Testis (tissue), 2 donors: ENCODE results near the gene BEST1.

Experiments
- CTCF ChIP-seq, 3 experiments: fragments of 450-650 bp in 2 of 3; fragments of 200-600 bp in 1 of 3; sonication (generic) in 1 of 3; IDR thresholded peaks; one replicate each; pipeline ENCODE4 v1.5.1; 2016 to 2019; ENCODE audit warnings: antibody characterized with exemption in 3 of 3, mild to moderate bottlenecking in 2 of 3, moderate library complexity in 1 of 3
- POLR2A ChIP-seq: fragments of 450-650 bp; IDR thresholded peaks from one replicate; pipeline ENCODE4 v1.6.1; 2017; ENCODE audit warnings: antibody characterized with exemption, mild to moderate bottlenecking, moderate library complexity

DNA sequence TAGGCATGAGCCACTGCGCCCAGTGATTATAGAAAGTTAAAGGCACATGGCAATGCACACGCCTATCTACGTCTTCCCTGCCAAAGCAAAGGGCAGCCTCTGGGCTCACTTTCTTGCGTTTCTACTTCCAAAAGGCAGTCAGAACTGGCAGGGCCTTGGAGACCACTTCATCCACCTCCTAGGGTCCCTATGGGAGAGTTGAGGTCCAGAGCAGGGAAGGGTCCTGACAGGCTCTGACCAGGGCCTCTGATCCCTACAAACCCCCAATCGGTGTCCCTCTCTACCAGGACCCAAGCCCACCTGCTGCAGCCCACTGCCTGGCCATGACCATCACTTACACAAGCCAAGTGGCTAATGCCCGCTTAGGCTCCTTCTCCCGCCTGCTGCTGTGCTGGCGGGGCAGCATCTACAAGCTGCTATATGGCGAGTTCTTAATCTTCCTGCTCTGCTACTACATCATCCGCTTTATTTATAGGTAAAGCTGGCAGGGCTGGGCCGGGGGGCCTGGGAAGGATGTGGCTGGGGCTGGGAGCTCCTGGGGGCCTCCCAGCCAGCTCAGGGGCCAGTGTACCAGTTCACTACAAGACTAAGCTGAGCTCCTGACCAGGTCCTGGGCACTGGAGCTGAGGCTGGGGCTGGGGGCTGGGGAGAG is 1.5 kb downstream of the BEST1 start:
- TF ChIP-seq CTCF (IDR thresholded peaks at IDR 0.05): no peak
- TF ChIP-seq POLR2A: no peak
